WTC11 (cell line): ENCODE results near the gene ARHGAP28. TPM values are rescaled to one million over a fixed set of nuclear protein-coding genes. Genes with fewer than 3 reads are reported as not detected.

Experiments used
- ATAC-seq: fragments of 200-7000 bp; cut with Tn5 transposase; 2 replicates; pipeline ENCODE4 v1.10.0; 2021; ENCODE audit warnings: mild to moderate bottlenecking, moderate library complexity
- CTCF ChIA-PET: fragments of 300-600 bp; sonication (Branson Sonifier 250); formaldehyde crosslinking; loops from one replicate; lab custom pipeline; 2021; ENCODE audit warnings: antibody characterized with exemption; lab: Charles Lee
- POLR2A ChIA-PET: fragments of 350-600 bp; sonication (Branson Sonifier 250); formaldehyde crosslinking; loops from one replicate; lab custom pipeline; 2021; ENCODE audit warnings: antibody characterized with exemption; lab: Charles Lee
- DNase-seq: peaks from one replicate; pipeline ENCODE4 v3.0.0; 2021; ENCODE audit warnings: low spot score
- H3K27ac Mint-ChIP-seq: 2 replicates; pipeline ENCODE4 v1.8.0; 2021; ENCODE audit warnings: mixed read lengths
- H3K27me3 Mint-ChIP-seq: 2 replicates; pipeline ENCODE4 v1.8.0; 2021; ENCODE audit warnings: low read depth, mild to moderate bottlenecking, moderate library complexity, mixed read lengths
- H3K36me3 Mint-ChIP-seq: 2 replicates; pipeline ENCODE4 v1.8.0; 2021; ENCODE audit warnings: mixed read lengths
- H3K4me1 Mint-ChIP-seq: 2 replicates; pipeline ENCODE4 v1.8.0; 2022; ENCODE audit warnings: mixed read lengths
- H3K4me3 Mint-ChIP-seq: 2 replicates; pipeline ENCODE4 v1.8.0; 2021; ENCODE audit warnings: mild to moderate bottlenecking, moderate library complexity, mixed read lengths
- H3K9me3 Mint-ChIP-seq: 2 replicates; pipeline ENCODE4 v1.8.0; 2021; ENCODE audit warnings: mixed read lengths
- CBFB ChIP-seq: sonication (generic); formaldehyde crosslinking; IDR thresholded peaks from 2 replicates; pipeline ENCODE4 v1.8.1; 2022; ENCODE audit warnings: mild to moderate bottlenecking, low read depth, missing genetic modification reagents
- FOXP4 ChIP-seq: sonication (generic); formaldehyde crosslinking; IDR thresholded peaks from 2 replicates; pipeline ENCODE4 v1.8.0; 2022; ENCODE audit warnings: mild to moderate bottlenecking, missing genetic modification reagents
- GRHL2 ChIP-seq: fragments of 250-450 bp; sonication (Bioruptor Pico); IDR thresholded peaks from 2 replicates; pipeline ENCODE4 v1.8.0; 2022; ENCODE audit warnings: mild to moderate bottlenecking, moderate library complexity; ENCODE audit not compliant: insufficient replicate concordance, severe bottlenecking
- JAZF1 ChIP-seq: fragments of 250-450 bp; sonication (Bioruptor Pico); IDR thresholded peaks from 2 replicates; pipeline ENCODE4 v1.9.0; 2021; ENCODE audit warnings: moderate library complexity, mild to moderate bottlenecking, inconsistent platforms
- MYBL2 ChIP-seq: sonication (generic); formaldehyde crosslinking; IDR thresholded peaks from 2 replicates; pipeline ENCODE4 v1.8.1; 2023; ENCODE audit warnings: mild to moderate bottlenecking, moderate library complexity, missing genetic modification reagents
- NFE2L1 ChIP-seq: sonication (generic); formaldehyde crosslinking; IDR thresholded peaks from 2 replicates; pipeline ENCODE4 v1.8.1; 2023; ENCODE audit warnings: missing genetic modification reagents
- PRDM15 ChIP-seq: sonication (generic); formaldehyde crosslinking; IDR thresholded peaks from 2 replicates; pipeline ENCODE4 v1.8.0; 2022; ENCODE audit warnings: missing genetic modification reagents
- PRRX2 ChIP-seq: fragments of 250-450 bp; sonication (Bioruptor Pico); IDR thresholded peaks from 2 replicates; pipeline ENCODE4 v1.8.0; 2021; ENCODE audit warnings: mild to moderate bottlenecking
- SP1 ChIP-seq: sonication (generic); formaldehyde crosslinking; conservative IDR thresholded peaks from 2 replicates; pipeline ENCODE4 v1.8.1; 2022; ENCODE audit warnings: missing genetic modification reagents
- TEAD1 ChIP-seq: sonication (generic); formaldehyde crosslinking; IDR thresholded peaks from 2 replicates; pipeline ENCODE4 v1.8.0; 2022; ENCODE audit warnings: mild to moderate bottlenecking, missing genetic modification reagents
- TP53 ChIP-seq: sonication (generic); formaldehyde crosslinking; IDR thresholded peaks from 2 replicates; pipeline ENCODE4 v1.8.1; 2023; ENCODE audit warnings: mild to moderate bottlenecking, missing genetic modification reagents
- ZNF232 ChIP-seq: sonication (generic); formaldehyde crosslinking; IDR thresholded peaks from 2 replicates; pipeline ENCODE4 v1.8.0; 2022; ENCODE audit warnings: mild to moderate bottlenecking, missing genetic modification reagents
- ZNF396 ChIP-seq: fragments of 250-450 bp; sonication (Bioruptor Pico); IDR thresholded peaks from 2 replicates; pipeline ENCODE4 v1.8.0; 2021; ENCODE audit warnings: mild to moderate bottlenecking, moderate library complexity, borderline replicate concordance
- ZNF423 ChIP-seq: fragments of 250-450 bp; sonication (Bioruptor Pico); IDR thresholded peaks from 2 replicates; pipeline ENCODE4 v2.1.2; 2022; ENCODE audit warnings: mild to moderate bottlenecking, moderate library complexity
- total RNA-seq: library from RNA; stranded (reverse); gene quantifications from 3 replicates; pipeline ENCODE4 v1.2.3, GENCODE V29; 2021
- TF ChIP-seq, protein P1 (sequence below): fragments of 250-450 bp; sonication (Bioruptor Pico); IDR thresholded peaks from 2 replicates; pipeline ENCODE4 v1.9.0; 2021; ENCODE audit warnings: mild to moderate bottlenecking
- TF ChIP-seq, protein P2 (sequence below): sonication (generic); formaldehyde crosslinking; IDR thresholded peaks from 2 replicates; pipeline ENCODE4 v1.8.0; 2023; ENCODE audit warnings: missing genetic modification reagents

Gene ARHGAP28
- total RNA-seq, 1 experiment from 2014 or later, result 14.8 TPM

DNA sequence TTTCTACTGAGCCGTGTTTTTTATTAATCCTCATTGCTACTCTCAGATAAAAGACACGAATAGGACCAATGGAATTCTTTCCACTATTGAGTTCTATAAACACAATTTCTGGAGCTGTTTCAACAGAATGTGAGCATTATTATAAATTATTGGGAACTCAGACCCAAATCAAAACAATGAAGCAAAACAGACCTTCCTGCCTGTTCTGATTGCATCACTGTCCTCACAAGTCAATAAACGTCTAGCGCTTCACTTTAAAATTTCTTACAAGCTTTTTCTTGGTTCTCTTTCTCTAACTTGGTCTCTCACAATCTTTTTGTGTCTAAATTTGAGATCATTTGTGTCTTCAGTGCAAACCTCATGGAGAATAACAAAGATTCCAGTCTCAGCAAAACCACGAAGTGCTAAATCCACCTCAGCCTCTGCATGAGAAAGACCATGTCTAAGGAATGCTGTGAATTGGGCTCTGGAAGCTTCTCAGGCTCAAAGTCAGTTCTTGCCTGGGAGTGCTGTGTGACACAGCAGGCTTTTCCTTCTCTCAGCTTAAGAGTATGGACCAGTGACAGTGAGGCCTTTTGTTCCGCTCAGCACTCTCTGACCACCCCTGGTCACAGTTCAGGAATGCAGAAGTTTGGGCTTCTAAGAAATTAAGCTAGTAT, 22.8 kb downstream of the ARHGAP28 start (continued):
- TF ChIP-seq NFE2L1 (peak; percentile 70; the same call in 1 of the 2 replicates), FOXP4 (CRISPR knock-in tag) (peak; percentile 86; the same call in 1 of the 2 replicates), PRRX2 (CRISPR knock-in tag) (peak; percentile 66; the same call in 1 of the 2 replicates), ZNF396 (CRISPR knock-in tag) (no peak), ZNF423 (peak; percentile 95), SP1 (CRISPR knock-in tag) (peak; percentile 62)
- TF ChIP-seq, protein P1, sequence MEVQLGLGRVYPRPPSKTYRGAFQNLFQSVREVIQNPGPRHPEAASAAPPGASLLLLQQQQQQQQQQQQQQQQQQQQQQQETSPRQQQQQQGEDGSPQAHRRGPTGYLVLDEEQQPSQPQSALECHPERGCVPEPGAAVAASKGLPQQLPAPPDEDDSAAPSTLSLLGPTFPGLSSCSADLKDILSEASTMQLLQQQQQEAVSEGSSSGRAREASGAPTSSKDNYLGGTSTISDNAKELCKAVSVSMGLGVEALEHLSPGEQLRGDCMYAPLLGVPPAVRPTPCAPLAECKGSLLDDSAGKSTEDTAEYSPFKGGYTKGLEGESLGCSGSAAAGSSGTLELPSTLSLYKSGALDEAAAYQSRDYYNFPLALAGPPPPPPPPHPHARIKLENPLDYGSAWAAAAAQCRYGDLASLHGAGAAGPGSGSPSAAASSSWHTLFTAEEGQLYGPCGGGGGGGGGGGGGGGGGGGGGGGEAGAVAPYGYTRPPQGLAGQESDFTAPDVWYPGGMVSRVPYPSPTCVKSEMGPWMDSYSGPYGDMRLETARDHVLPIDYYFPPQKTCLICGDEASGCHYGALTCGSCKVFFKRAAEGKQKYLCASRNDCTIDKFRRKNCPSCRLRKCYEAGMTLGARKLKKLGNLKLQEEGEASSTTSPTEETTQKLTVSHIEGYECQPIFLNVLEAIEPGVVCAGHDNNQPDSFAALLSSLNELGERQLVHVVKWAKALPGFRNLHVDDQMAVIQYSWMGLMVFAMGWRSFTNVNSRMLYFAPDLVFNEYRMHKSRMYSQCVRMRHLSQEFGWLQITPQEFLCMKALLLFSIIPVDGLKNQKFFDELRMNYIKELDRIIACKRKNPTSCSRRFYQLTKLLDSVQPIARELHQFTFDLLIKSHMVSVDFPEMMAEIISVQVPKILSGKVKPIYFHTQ, result peak; percentile 85; the same call in 1 of the 2 replicates
- TF ChIP-seq, protein P2, sequence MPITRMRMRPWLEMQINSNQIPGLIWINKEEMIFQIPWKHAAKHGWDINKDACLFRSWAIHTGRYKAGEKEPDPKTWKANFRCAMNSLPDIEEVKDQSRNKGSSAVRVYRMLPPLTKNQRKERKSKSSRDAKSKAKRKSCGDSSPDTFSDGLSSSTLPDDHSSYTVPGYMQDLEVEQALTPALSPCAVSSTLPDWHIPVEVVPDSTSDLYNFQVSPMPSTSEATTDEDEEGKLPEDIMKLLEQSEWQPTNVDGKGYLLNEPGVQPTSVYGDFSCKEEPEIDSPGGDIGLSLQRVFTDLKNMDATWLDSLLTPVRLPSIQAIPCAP, result no peak

DNA sequence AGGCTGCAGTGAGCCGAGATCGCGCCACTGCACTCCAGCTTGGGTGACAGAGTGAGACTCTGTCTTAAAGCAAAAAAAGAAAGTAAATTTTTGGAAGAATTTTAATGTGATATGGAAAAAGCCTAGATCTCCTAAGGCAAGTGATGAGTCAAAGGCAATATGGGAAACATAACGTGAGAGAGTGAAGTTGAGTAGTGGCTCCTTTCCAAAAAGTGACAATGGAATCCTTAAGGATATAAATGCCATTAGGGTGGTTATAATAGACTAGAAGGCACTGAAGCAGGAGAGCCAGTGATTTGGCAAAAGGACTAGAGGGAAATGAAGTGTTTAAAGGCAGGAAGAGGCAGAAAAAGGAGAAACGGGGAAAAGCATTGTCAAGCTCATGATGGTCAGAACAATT, 25.6 kb downstream of the ARHGAP28 start:
- Mint-ChIP-seq H3K4me1 (peaks cover 83% of the 10 kb centered on the region), H3K36me3 (peaks cover 10% of the 10 kb centered on the region), H3K9me3 (peaks cover 9% of the 10 kb centered on the region), H3K27me3 (no peaks in the 10 kb centered on the region), H3K4me3 (no peak overlapping the region), H3K27ac (no peak overlapping the region)
- ATAC-seq (no peak), DNase-seq (no peak)
- CTCF ChIA-PET, result no interaction called here
- TF ChIP-seq CBFB (CRISPR knock-in tag), result no peak
- no peak for TF ChIP-seq GRHL2
- TF ChIP-seq JAZF1, result no peak
- no peak for TF ChIP-seq TP53 (CRISPR knock-in tag)
- TF ChIP-seq TEAD1, result no peak
- no peak for TF ChIP-seq NFE2L1
- POLR2A ChIA-PET, result no interaction called here

- H3K36me3 Mint-ChIP-seq, result no peaks in the 10 kb centered on the region
- peaks cover 71% of the 10 kb centered on the region for H3K4me1 Mint-ChIP-seq
- H3K4me3 Mint-ChIP-seq, result no peak overlapping the region
- 0 out of 2 replicates have a peak overlapping the region, but pooled peaks have one; percentile 18 for H3K27ac Mint-ChIP-seq
- no peaks in the 10 kb centered on the region for H3K27me3 Mint-ChIP-seq
- no peak for DNase-seq
- H3K9me3 Mint-ChIP-seq, result no peaks in the 10 kb centered on the region
- POLR2A ChIA-PET, result interaction anchor here (0.9 kb wide), 1 partner anchor 17 kb away, joined by 3 read pairs; no protein-coding TSS in a partner anchor
- CTCF ChIA-PET, result interaction anchor here (0.6 kb wide), 1 partner anchor 249 kb away, joined by 5 read pairs; no protein-coding TSS in a partner anchor
- no peak; the same call in 1 of the 2 replicates for ATAC-seq
- TF ChIP-seq FOXP4 (CRISPR knock-in tag), result no peak
- TF ChIP-seq PRDM15 (CRISPR knock-in tag), result no peak
- no peak for TF ChIP-seq MYBL2 (CRISPR knock-in tag)
- TF ChIP-seq ZNF232, result no peak
- TF ChIP-seq, protein P1, result no peak
Measured at GRCh38 chr18:6757931-6758330, 28.4 kb downstream of the ARHGAP28 start.
